Suprapubic skin (tissue), 4 donors: ENCODE measurements around the gene SHBG. TPM values are rescaled to one million over a fixed set of nuclear protein-coding genes. Genes with fewer than 3 reads are reported as not detected.

ENCODE experiments used
- DNase-seq, 2 donors: peaks; one replicate each; pipeline ENCODE4 v3.0.0-alpha.2; 2019; ENCODE audit warnings: low spot score in 2 of 2
- H3K27ac ChIP-seq: fragments of 200-600 bp; sonication (generic); one replicate; pipeline ENCODE4 v1.5.1; 2019
- H3K27me3 ChIP-seq: fragments of 200-600 bp; sonication (generic); one replicate; pipeline ENCODE4 v1.5.1; 2019
- H3K36me3 ChIP-seq: fragments of 200-600 bp; sonication (generic); one replicate; pipeline ENCODE4 v1.5.1; 2019
- H3K4me1 ChIP-seq: fragments of 200-600 bp; sonication (generic); one replicate; pipeline ENCODE4 v1.5.1; 2019
- H3K4me3 ChIP-seq: fragments of 200-600 bp; sonication (generic); one replicate; pipeline ENCODE4 v1.5.1; 2019; ENCODE audit warnings: mild to moderate bottlenecking
- H3K9me3 ChIP-seq: fragments of 200-600 bp; sonication (generic); one replicate; pipeline ENCODE4 v1.5.1; 2019
- EP300 ChIP-seq: sonication (generic); formaldehyde crosslinking; IDR thresholded peaks from one replicate; pipeline ENCODE4 v1.6.1; 2017; ENCODE audit warnings: antibody characterized with exemption
- POLR2A ChIP-seq, 2 donors: fragments of 450-650 bp; IDR thresholded peaks; one replicate each; pipeline ENCODE4 v1.6.1; 2017; ENCODE audit warnings: antibody characterized with exemption in 2 of 2, mild to moderate bottlenecking in 2 of 2, moderate library complexity in 2 of 2
- POLR2AphosphoS5 ChIP-seq, 3 donors: sonication (generic); formaldehyde crosslinking; IDR thresholded peaks; one replicate each; pipeline ENCODE4 v1.6.1; 2017; ENCODE audit warnings: antibody characterized with exemption in 3 of 3
- whole genome bisulfite sequencing: methylation state at CpG from one replicate; pipeline ENCODE4 v1.1.5; 2018; 5-methylcytosine and 5-hydroxymethylcytosine counted together
- total RNA-seq, 4 donors: library from RNA; depleted of rRNA; stranded (reverse); fragments of >200 nt; gene quantifications; one replicate each; pipeline ENCODE4 v1.1.0, GENCODE V29; 2016
- TF ChIP-seq, protein P1 (sequence below), 2 donors: fragments of 200-600 bp in 1 of 2; fragments of 450-650 bp in 1 of 2; sonication (generic) in 1 of 2; IDR thresholded peaks; one replicate each; pipeline ENCODE4 v1.5.1; 2016 to 2019; ENCODE audit warnings: antibody characterized with exemption in 2 of 2, mild to moderate bottlenecking in 1 of 2, moderate library complexity in 1 of 2

SHBG gene
- total RNA-seq, 4 donors from 2014 or later, result not detected

DNA sequence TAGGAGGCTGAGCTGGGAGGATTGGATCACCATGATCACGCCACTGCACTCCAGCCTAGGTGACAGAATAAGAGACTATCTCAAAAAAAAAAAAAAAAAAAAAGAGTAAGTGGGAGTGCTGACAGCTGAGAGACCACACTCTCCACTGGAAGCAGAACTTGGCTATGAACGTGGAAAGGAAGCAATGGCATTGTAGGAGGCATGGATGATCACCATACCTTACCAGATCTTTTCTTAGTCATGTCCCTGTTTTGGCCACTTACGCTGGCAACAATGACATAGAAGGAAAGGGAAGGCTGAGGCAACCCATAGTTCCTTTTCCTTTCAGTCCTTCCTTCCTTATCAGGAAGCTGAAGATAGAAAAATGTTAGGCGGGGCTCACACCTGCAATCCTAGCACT is 17.1 kb downstream of the SHBG start:
- Histone ChIP-seq H3K27ac (no peak overlapping the region), H3K27me3 (peaks cover 25% of the 10 kb centered on the region), H3K9me3 (no peaks in the 10 kb centered on the region), H3K36me3 (no peaks in the 10 kb centered on the region), H3K4me3 (no peak overlapping the region), H3K4me1 (peaks cover 21% of the 10 kb centered on the region)
- 74% methylated on average over 4 of the region's 4 CpGs for WGBS
- TF ChIP-seq POLR2A (IDR thresholded peaks at IDR 0.05), result no peak
- no peak for DNase-seq

GRCh38 chr17:7650509-7651096 is 20.7 kb downstream of the SHBG start, which contains the start of gene ATP1B2:
ATP1B2 (plus strand) TSS chr17:7650926; CDS start chr17:7651519, 593 bp downstream.
- DNase-seq, result peak in 1 of 2 donors; percentile 84
- no peaks in the 10 kb centered on the region for H3K36me3 ChIP-seq
- peaks cover 21% of the 10 kb centered on the region for H3K4me1 ChIP-seq
- 1% methylated on average over 23 of the region's 34 CpGs for WGBS
- H3K27me3 ChIP-seq, result peaks cover 40% of the 10 kb centered on the region
- TF ChIP-seq, protein P1, sequence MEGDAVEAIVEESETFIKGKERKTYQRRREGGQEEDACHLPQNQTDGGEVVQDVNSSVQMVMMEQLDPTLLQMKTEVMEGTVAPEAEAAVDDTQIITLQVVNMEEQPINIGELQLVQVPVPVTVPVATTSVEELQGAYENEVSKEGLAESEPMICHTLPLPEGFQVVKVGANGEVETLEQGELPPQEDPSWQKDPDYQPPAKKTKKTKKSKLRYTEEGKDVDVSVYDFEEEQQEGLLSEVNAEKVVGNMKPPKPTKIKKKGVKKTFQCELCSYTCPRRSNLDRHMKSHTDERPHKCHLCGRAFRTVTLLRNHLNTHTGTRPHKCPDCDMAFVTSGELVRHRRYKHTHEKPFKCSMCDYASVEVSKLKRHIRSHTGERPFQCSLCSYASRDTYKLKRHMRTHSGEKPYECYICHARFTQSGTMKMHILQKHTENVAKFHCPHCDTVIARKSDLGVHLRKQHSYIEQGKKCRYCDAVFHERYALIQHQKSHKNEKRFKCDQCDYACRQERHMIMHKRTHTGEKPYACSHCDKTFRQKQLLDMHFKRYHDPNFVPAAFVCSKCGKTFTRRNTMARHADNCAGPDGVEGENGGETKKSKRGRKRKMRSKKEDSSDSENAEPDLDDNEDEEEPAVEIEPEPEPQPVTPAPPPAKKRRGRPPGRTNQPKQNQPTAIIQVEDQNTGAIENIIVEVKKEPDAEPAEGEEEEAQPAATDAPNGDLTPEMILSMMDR (IDR thresholded peaks at IDR 0.05), result no peak
- TF ChIP-seq EP300, result no peak
- no peak for TF ChIP-seq POLR2A (IDR thresholded peaks at IDR 0.05)
- TF ChIP-seq POLR2AphosphoS5 (IDR thresholded peaks at IDR 0.05), result no peak
- H3K27ac ChIP-seq, result no peak within 1 kb of the TSS
- peak within 1 kb of the TSS; percentile 60 for H3K4me3 ChIP-seq
- H3K9me3 ChIP-seq, result no peaks in the 10 kb centered on the region

DNA sequence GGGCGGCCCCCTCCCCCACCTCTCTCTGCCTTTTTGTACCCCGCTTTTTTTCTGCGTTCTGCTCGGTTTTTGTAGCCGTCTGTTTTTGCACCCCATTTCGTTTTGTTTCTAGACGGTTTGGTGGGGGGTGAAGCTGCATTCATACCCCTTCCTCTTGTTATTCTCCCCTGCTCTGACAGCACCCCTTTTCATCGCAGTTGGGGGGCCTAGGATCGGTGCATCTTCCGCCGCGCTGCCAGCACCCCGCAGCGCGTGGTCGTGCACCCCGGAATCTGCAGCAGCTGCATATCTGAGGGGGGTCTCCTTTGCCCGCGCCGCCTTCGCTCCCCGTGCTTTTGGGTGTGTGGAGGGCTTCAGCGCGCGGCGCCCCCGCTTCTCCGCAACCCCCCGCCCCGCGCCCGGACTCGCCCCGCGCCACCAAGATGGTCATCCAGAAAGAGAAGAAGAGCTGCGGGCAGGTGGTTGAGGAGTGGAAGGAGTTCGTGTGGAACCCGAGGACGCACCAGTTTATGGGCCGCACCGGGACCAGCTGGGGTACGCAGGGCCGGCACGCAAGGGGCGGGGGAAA is 21.2 kb downstream of the SHBG start:
- no peaks in the 10 kb centered on the region for H3K36me3 ChIP-seq
- DNase-seq, result no peak
- H3K27ac ChIP-seq, result no peak overlapping the region
- WGBS, result 0% methylated on average over 13 of the region's 45 CpGs
- TF ChIP-seq, protein P1 (IDR thresholded peaks at IDR 0.05), result no peak
- TF ChIP-seq POLR2AphosphoS5 (IDR thresholded peaks at IDR 0.05) (no peak), POLR2A (IDR thresholded peaks at IDR 0.05) (no peak), EP300 (no peak)
- peak overlapping the region; percentile 60 for H3K4me3 ChIP-seq
- H3K9me3 ChIP-seq, result no peaks in the 10 kb centered on the region
- peaks cover 21% of the 10 kb centered on the region for H3K4me1 ChIP-seq
- H3K27me3 ChIP-seq, result peaks cover 40% of the 10 kb centered on the region

DNA sequence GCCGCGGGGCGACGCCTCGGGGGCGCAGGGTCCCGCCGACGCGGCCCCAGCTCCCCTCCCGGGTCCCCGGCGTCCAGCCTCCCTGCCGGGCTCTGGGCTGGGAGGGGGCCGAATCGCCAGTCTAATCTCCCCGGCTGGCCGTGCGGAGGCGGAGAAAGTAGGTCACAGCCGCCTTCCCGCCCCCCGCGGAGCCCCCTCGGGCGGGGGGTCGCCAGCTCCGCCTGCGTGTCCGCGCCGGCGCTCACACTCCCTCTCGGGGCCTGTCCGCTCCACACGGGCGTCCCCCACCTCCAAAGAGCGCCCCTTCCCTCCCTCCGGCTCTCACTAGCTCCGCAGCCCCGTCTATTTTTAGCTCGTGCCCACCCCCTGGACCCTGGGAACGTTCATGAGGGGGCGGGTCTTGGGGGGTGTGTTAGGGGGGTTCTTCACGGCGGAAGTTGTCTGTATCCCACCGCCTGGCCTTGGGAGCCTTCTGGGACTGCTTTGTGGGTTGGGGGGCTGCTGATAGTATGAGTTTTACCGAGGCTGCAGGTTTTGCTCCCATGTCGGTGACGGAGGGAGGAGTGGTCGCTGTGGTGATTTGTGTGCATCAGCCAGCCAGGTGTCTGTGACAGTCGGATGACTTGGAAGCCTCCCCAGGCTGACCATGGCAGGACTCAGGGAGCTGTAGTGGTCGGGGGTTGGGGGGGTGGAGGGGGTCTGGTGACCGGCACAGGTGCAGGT is 21.9 kb downstream of the SHBG start:
- Histone ChIP-seq H3K9me3 (no peaks in the 10 kb centered on the region), H3K4me1 (peaks cover 21% of the 10 kb centered on the region), H3K36me3 (no peaks in the 10 kb centered on the region), H3K27ac (no peak overlapping the region), H3K4me3 (peak overlapping the region; percentile 60), H3K27me3 (peaks cover 40% of the 10 kb centered on the region)
- DNase-seq, result no peak
- 18% methylated on average over 6 of the region's 54 CpGs for WGBS
- TF ChIP-seq POLR2A (IDR thresholded peaks at IDR 0.05) (no peak), POLR2AphosphoS5 (IDR thresholded peaks at IDR 0.05) (no peak), EP300 (no peak)
- TF ChIP-seq, protein P1 (IDR thresholded peaks at IDR 0.05), result no peak

- H3K4me1 ChIP-seq, result peaks cover 21% of the 10 kb centered on the region
- H3K27me3 ChIP-seq, result peaks cover 37% of the 10 kb centered on the region
- no peak overlapping the region for H3K4me3 ChIP-seq
- no peak for DNase-seq
- TF ChIP-seq POLR2A (IDR thresholded peaks at IDR 0.05) (no peak), POLR2AphosphoS5 (IDR thresholded peaks at IDR 0.05) (no peak), EP300 (no peak)
- TF ChIP-seq, protein P1 (IDR thresholded peaks at IDR 0.05), result no peak
- H3K27ac ChIP-seq, result no peak overlapping the region
- H3K9me3 ChIP-seq, result no peaks in the 10 kb centered on the region
- WGBS, result 55% methylated on average over 7 of the region's 12 CpGs
- no peaks in the 10 kb centered on the region for H3K36me3 ChIP-seq
These were observed 22.7 kb downstream of the SHBG start for GRCh38 chr17:7652388-7653356.
